Measurements from ENCODE around the gene MGAT1. TPM values are rescaled to one million over a fixed set of nuclear protein-coding genes. Genes with fewer than 3 reads are reported as not detected.

MGAT1 gene
- total and polyA plus RNA-seq, 8 donors, result 52.8 to 656 (median 66.4) TPM

GRCh38 chr5:180839935-180840334, 37.3 kb upstream of the MGAT1 start:
- Histone ChIP-seq H3K27me3 (no peaks in the 10 kb centered on the region), H3K36me3 (peaks cover 4 to 32% (median 30%) of the 10 kb centered on the region in 4 donors), H3K27ac (no peak overlapping the region), H3K4me3 (no peak overlapping the region), H3K9me3 (no peaks in the 10 kb centered on the region), H3K4me1 (no peaks in the 10 kb centered on the region)
- WGBS, 5 donors, result 91 to 96% (median 93%) methylated on average over 3 of the region's 3 CpGs
- TF ChIP-seq POLR2A (IDR thresholded peaks at IDR 0.05), result no peak
- TF ChIP-seq EP300 (IDR thresholded peaks at IDR 0.05), result no peak
- TF ChIP-seq CTCF (IDR thresholded peaks at IDR 0.05), result no peak
- TF ChIP-seq POLR2AphosphoS5 (IDR thresholded peaks at IDR 0.05), result no peak
- no peak for DNase-seq
- intact Hi-C loops (cut with DNase I; ENCODE audit: low total_unique reads), result no loop called here

- no peak for TF ChIP-seq CTCF (IDR thresholded peaks at IDR 0.05)
- TF ChIP-seq EP300 (IDR thresholded peaks at IDR 0.05), result no peak
- no peak for TF ChIP-seq POLR2AphosphoS5 (IDR thresholded peaks at IDR 0.05)
- TF ChIP-seq POLR2A (IDR thresholded peaks at IDR 0.05), result no peak
- WGBS, 5 donors, result 95 to 99% (median 98%) methylated on average over 2 of the region's 2 CpGs
- DNase-seq, result no peak
- Histone ChIP-seq H3K4me1 (no peaks in the 10 kb centered on the region), H3K4me3 (no peak overlapping the region), H3K27ac (no peak overlapping the region), H3K36me3 (peaks cover 5 to 39% (median 37%) of the 10 kb centered on the region in 4 donors), H3K27me3 (no peaks in the 10 kb centered on the region), H3K9me3 (no peaks in the 10 kb centered on the region)
- intact Hi-C loops (cut with DNase I; ENCODE audit: low total_unique reads), result no loop called here
Observed at GRCh38 chr5:180839227-180839626, 36.6 kb upstream of the MGAT1 start.

GRCh38 chr5:180837478-180837877, 34.9 kb upstream of the MGAT1 start:
- peaks cover 5 to 14% (median 9%) of the 10 kb centered on the region in 4 donors for H3K4me1 ChIP-seq
- TF ChIP-seq POLR2AphosphoS5 (IDR thresholded peaks at IDR 0.05) (no peak), POLR2A (IDR thresholded peaks at IDR 0.05) (no peak), CTCF (IDR thresholded peaks at IDR 0.05) (no peak), EP300 (IDR thresholded peaks at IDR 0.05) (no peak)
- no peaks in the 10 kb centered on the region for H3K27me3 ChIP-seq
- intact Hi-C loops (cut with DNase I; ENCODE audit: low total_unique reads), result no loop called here
- peaks cover 5 to 41% (median 39%) of the 10 kb centered on the region in 4 donors for H3K36me3 ChIP-seq
- no peak for DNase-seq
- no peak overlapping the region for H3K27ac ChIP-seq
- H3K4me3 ChIP-seq, result no peak overlapping the region
- H3K9me3 ChIP-seq, result no peaks in the 10 kb centered on the region
- WGBS, 5 donors, result 94 to 97% (median 95%) methylated on average over 4 of the region's 4 CpGs

DNA sequence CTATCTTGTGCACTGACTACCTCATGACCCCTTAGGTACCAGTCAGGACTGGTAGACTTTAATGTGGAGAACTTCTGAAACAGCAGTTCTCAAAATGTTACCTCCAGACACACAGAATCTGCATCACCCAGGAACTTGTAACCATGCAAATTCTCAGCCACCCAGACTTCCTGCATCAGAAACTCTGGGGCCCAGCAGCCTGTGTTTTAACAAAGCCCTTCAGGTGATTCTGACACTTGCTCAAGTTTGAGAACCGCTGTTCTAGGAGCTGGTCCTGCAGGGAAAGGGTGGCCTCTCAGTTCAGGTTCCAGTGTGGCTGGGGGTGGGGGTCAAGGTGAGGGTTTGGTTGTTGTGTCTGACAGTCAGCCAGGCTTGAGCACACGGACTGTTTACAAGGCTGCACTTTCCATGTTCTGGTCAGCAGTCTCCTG, 30.0 kb upstream of the MGAT1 start:
- peak in 1 of 2 donors; percentile 41 for DNase-seq
- Histone ChIP-seq H3K9me3 (peaks cover 0 to 7% (median 0%) of the 10 kb centered on the region in 4 donors), H3K4me3 (peak overlapping the region in 2 of 4 donors; percentile 66 to 79), H3K36me3 (peaks cover 5 to 42% (median 37%) of the 10 kb centered on the region in 4 donors), H3K27me3 (no peaks in the 10 kb centered on the region), H3K27ac (peak overlapping the region in 2 of 5 donors; percentile 99 to 100), H3K4me1 (peaks cover 23 to 35% (median 33%) of the 10 kb centered on the region in 4 donors)
- 57 to 66% (median 63%) methylated on average over 2 of the region's 2 CpGs for WGBS, 5 donors
- intact Hi-C loops (cut with DNase I; ENCODE audit: low total_unique reads), result no loop called here
- no peak for TF ChIP-seq POLR2AphosphoS5 (IDR thresholded peaks at IDR 0.05)
- no peak for TF ChIP-seq EP300 (IDR thresholded peaks at IDR 0.05)
- no peak for TF ChIP-seq CTCF (IDR thresholded peaks at IDR 0.05)
- no peak for TF ChIP-seq POLR2A (IDR thresholded peaks at IDR 0.05)

All from stomach (tissue), 9 donors.